B cell (primary cell): ENCODE measurements around the gene PTPRG.

Experiments used
- EZH2 ChIP-seq: IDR thresholded peaks from 2 replicates; pipeline ENCODE4 v1.6.1; 2012; ENCODE audit warnings: borderline replicate concordance, low read depth, mild to moderate bottlenecking, moderate library complexity, low read length; ENCODE audit not compliant: insufficient read depth, poor library complexity, severe bottlenecking
- TF ChIP-seq, protein P1 (sequence below): fragments of 200-600 bp; IDR thresholded peaks from one replicate; pipeline ENCODE4 v1.8.0; 2022; ENCODE audit warnings: antibody characterized with exemption, mild to moderate bottlenecking

DNA sequence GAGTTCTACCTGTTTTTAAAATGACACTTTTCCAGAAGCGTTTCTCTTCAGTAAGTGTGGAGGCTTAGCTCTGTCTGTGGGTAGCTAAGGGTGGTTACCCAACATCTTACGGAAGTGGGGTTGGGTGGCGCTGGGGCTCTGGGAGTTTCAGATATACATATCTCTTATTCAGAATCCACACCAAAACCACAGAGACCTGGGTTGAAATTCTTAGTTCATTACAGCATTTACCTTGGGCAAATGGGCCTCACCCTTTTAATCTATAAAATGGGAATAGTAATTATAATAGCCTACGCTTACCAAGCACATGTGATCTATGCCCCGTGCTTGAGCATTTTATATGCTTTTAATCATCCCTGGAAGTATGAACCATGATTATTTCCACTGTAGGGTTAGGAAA is 9.4 kb downstream of the PTPRG start:
- no peak for TF ChIP-seq EZH2
- TF ChIP-seq, protein P1, sequence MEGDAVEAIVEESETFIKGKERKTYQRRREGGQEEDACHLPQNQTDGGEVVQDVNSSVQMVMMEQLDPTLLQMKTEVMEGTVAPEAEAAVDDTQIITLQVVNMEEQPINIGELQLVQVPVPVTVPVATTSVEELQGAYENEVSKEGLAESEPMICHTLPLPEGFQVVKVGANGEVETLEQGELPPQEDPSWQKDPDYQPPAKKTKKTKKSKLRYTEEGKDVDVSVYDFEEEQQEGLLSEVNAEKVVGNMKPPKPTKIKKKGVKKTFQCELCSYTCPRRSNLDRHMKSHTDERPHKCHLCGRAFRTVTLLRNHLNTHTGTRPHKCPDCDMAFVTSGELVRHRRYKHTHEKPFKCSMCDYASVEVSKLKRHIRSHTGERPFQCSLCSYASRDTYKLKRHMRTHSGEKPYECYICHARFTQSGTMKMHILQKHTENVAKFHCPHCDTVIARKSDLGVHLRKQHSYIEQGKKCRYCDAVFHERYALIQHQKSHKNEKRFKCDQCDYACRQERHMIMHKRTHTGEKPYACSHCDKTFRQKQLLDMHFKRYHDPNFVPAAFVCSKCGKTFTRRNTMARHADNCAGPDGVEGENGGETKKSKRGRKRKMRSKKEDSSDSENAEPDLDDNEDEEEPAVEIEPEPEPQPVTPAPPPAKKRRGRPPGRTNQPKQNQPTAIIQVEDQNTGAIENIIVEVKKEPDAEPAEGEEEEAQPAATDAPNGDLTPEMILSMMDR: no peak
